Upper lobe of left lung (tissue), 6 donors: ENCODE measurements around the gene TMEM269. TPM values are rescaled to one million over a fixed set of nuclear protein-coding genes. Genes with fewer than 3 reads are reported as not detected.

Source experiments
- ATAC-seq, 2 donors: fragments of 200-7000 bp; cut with Tn5 transposase; one replicate each; pipeline ENCODE4 v1.9.1; 2022; ENCODE audit warnings: mild to moderate bottlenecking in 2 of 2, moderate library complexity in 2 of 2; ENCODE audit not compliant: low FRiP score in 2 of 2
- DNase-seq, 2 donors: peaks; one replicate each; pipeline ENCODE4 v3.0.0-alpha.2; 2019 to 2020
- H3K27ac ChIP-seq, 4 donors: fragments of 200-600 bp; sonication (generic); one replicate each; pipeline ENCODE4 v1.5.1; 2016 to 2019
- H3K27me3 ChIP-seq, 4 donors: fragments of 200-600 bp; sonication (generic); one replicate each; pipeline ENCODE4 v1.5.1; 2017 to 2019
- H3K36me3 ChIP-seq, 4 donors: fragments of 200-600 bp; sonication (generic); one replicate each; pipeline ENCODE4 v1.5.1; 2016 to 2019
- H3K4me1 ChIP-seq, 4 donors: fragments of 200-600 bp; sonication (generic); one replicate each; pipeline ENCODE4 v1.5.1; 2018 to 2019
- H3K4me3 ChIP-seq, 4 donors: fragments of 200-600 bp; sonication (generic); one replicate each; pipeline ENCODE4 v1.5.1; 2017 to 2019; ENCODE audit warnings: mild to moderate bottlenecking in 2 of 4, moderate library complexity in 1 of 4
- H3K9me3 ChIP-seq, 4 donors: fragments of 200-600 bp; sonication (generic); one replicate each; pipeline ENCODE4 v1.5.1; 2018 to 2019
- EP300 ChIP-seq, 4 donors: sonication (generic); formaldehyde crosslinking; IDR thresholded peaks; one replicate each; pipeline ENCODE4 v1.5.1; 2017; ENCODE audit warnings: antibody characterized with exemption in 4 of 4, control low read depth in 2 of 4
- POLR2A ChIP-seq, 4 donors: fragments of 450-650 bp; IDR thresholded peaks; one replicate each; pipeline ENCODE4 v1.5.1; 2016 to 2017; ENCODE audit warnings: antibody characterized with exemption in 4 of 4, mild to moderate bottlenecking in 2 of 4
- POLR2AphosphoS5 ChIP-seq, 2 donors: sonication (generic); formaldehyde crosslinking; IDR thresholded peaks; one replicate each; pipeline ENCODE4 v1.5.1; 2017; ENCODE audit warnings: antibody characterized with exemption in 2 of 2
- WGBS, 2 donors: methylation state at CpG; one replicate each; pipeline ENCODE4 v1.1.5; 2017 to 2018; 5-methylcytosine and 5-hydroxymethylcytosine counted together
- total RNA-seq, 6 donors: library from RNA; depleted of rRNA in 4 of 6; stranded (reverse); fragments of >200 nt in 4 of 6; gene quantifications; one replicate each; pipeline versions ENCODE4 v1.1.0 to v1.2.1, GENCODE V29; 2016 to 2021
- TF ChIP-seq, protein P1 (sequence below), 6 experiments: fragments of 450-650 bp in 4 of 6; fragments of 200-600 bp in 2 of 6; sonication (generic) in 2 of 6; IDR thresholded peaks; one replicate each; pipeline ENCODE4 v1.5.1; 2016 to 2019; ENCODE audit warnings: antibody characterized with exemption in 6 of 6
- donor health status: DM: no; HTN: no; CAD: no; lungs with moderate emphysema.
- donor health status: DM: no; HTN: yes; CAD: no; lungs with severe emphysema.

Gene TMEM269
- total RNA-seq, 6 donors from 2014 or later: 0.07 to 2.1 (median 0.14) TPM; not detected in 2

DNA sequence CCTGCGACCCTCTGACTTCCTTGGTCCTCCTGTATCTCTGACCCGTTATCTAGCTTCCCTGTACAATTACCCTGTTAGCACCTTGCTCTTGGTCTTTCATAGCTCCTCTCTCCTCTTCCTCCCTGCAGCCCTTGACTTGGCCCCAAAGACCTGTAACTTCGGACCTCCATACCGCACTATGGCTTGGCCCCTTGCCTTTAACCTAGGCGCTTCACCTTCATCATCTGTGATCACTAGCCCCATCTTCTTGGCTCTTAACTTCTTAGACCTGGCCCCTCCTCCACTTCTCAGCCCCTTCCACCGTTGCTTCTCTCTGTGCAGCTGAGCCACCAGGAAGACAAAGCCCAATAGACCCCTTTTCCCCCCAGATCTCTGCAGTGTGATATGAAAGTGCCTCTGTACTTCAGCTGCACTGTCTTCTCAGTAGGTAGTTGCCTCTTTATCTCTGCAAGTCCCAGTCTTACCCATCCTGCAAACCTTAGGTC is 62.4 kb downstream of the TMEM269 start:
- Histone ChIP-seq H3K4me3 (peak overlapping the region; percentile 76 to 97 (median 93)), H3K27me3 (no peaks in the 10 kb centered on the region), H3K36me3 (peaks cover 10 to 31% (median 18%) of the 10 kb centered on the region in 4 donors), H3K27ac (peak overlapping the region in 3 of 4 donors; percentile 81 to 95 (median 92)), H3K4me1 (peaks cover 13 to 24% (median 16%) of the 10 kb centered on the region in 4 donors), H3K9me3 (no peaks in the 10 kb centered on the region)
- ATAC-seq (no peak), DNase-seq (no peak)
- 4 to 5% methylated on average over 6 of the region's 6 CpGs for WGBS, 2 donors
- TF ChIP-seq POLR2AphosphoS5 (IDR thresholded peaks at IDR 0.05) (no peak), POLR2A (IDR thresholded peaks at IDR 0.05) (no peak), EP300 (IDR thresholded peaks at IDR 0.05) (no peak)
- TF ChIP-seq, protein P1, sequence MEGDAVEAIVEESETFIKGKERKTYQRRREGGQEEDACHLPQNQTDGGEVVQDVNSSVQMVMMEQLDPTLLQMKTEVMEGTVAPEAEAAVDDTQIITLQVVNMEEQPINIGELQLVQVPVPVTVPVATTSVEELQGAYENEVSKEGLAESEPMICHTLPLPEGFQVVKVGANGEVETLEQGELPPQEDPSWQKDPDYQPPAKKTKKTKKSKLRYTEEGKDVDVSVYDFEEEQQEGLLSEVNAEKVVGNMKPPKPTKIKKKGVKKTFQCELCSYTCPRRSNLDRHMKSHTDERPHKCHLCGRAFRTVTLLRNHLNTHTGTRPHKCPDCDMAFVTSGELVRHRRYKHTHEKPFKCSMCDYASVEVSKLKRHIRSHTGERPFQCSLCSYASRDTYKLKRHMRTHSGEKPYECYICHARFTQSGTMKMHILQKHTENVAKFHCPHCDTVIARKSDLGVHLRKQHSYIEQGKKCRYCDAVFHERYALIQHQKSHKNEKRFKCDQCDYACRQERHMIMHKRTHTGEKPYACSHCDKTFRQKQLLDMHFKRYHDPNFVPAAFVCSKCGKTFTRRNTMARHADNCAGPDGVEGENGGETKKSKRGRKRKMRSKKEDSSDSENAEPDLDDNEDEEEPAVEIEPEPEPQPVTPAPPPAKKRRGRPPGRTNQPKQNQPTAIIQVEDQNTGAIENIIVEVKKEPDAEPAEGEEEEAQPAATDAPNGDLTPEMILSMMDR (IDR thresholded peaks at IDR 0.05): no peak

DNA sequence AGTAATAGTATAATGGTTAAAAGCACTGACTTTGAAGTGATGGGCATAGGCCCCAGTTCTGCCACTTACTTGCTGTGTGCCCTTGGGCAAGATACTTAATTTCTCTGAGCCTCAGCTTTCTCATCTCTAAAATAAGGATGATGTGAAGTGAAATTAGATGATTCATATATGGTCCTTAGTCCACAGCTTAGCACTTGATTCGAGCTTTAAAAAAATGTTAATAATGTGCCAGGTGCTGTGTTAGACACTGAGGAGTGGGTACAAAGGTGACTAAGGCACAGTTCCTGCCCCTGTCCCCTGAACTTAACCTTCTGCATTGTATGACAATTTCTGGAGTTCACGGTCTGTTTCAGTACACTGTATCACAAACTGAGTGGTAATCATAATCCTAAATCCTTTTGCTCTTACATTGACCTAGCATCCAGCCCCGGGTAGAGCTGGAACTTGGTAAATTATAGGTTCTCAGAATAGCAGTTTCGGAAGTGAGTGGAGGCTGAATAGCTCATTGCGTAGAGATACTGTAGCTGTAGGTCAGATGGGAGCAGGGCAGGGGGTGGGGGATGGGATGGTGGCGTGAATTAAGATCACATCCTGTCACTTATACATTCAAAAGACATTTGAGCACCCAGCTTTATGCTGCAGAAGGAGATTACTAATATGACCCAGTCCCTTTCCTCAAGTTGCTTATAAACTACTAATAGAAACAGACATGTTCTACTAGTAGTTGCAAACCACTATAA is 63.1 kb downstream of the TMEM269 start:
- Histone ChIP-seq H3K4me3 (peak overlapping the region in 1 of 4 donors; percentile 90), H3K4me1 (peaks cover 13 to 24% (median 16%) of the 10 kb centered on the region in 4 donors), H3K27me3 (no peaks in the 10 kb centered on the region), H3K27ac (no peak overlapping the region), H3K9me3 (no peaks in the 10 kb centered on the region), H3K36me3 (peaks cover 10 to 27% (median 15%) of the 10 kb centered on the region in 4 donors)
- DNase-seq (no peak), ATAC-seq (no peak)
- TF ChIP-seq EP300 (IDR thresholded peaks at IDR 0.05): no peak
- TF ChIP-seq, protein P1 (IDR thresholded peaks at IDR 0.05): no peak
- TF ChIP-seq POLR2AphosphoS5 (IDR thresholded peaks at IDR 0.05): no peak
- TF ChIP-seq POLR2A (IDR thresholded peaks at IDR 0.05): no peak
- 72 to 81% methylated on average over 6 of the region's 6 CpGs for WGBS, 2 donors

DNA sequence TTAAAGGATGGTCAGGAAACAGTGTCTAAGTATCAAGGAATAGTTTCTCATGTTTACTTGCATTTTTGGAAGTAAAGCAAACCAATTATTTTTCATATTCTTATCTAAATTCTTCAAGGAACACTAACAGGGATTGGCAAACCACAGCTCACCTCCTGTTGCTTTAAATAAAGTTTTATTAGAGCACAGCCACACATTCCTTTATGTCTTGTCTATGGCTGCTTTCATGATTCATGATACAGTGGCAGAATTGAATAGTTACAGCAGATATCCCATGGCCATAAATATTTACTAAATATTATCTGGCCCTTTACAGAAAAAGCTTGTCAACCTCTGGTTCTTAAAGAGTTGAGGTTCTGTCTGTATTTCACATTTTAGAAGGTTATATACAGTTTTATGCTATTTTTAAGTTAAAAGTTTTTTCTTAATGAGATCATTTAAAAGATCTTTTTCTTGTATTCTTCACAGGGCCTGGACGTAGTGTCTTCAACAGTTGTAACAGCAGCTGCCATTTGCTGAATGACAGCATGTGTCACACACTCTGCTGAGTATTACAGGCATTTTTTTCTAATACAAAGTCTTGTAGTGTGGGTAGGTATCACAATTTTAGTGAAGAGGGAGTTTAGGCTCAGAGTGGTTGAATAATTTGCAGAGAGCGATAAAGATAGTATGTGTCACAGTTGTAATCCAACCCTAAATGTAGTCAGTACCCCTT is 64.2 kb downstream of the TMEM269 start:
- no peaks in the 10 kb centered on the region for H3K27me3 ChIP-seq
- no peak overlapping the region for H3K27ac ChIP-seq
- TF ChIP-seq POLR2A (IDR thresholded peaks at IDR 0.05) (no peak), EP300 (IDR thresholded peaks at IDR 0.05) (no peak), POLR2AphosphoS5 (IDR thresholded peaks at IDR 0.05) (no peak)
- TF ChIP-seq, protein P1 (IDR thresholded peaks at IDR 0.05): no peak
- ATAC-seq: no peak
- peaks cover 13 to 24% (median 16%) of the 10 kb centered on the region in 4 donors for H3K4me1 ChIP-seq
- no peak overlapping the region for H3K4me3 ChIP-seq
- no peak for DNase-seq
- peaks cover 10 to 22% (median 13%) of the 10 kb centered on the region in 4 donors for H3K36me3 ChIP-seq
- WGBS, 2 donors: 88 to 99% methylated on average over 2 of the region's 2 CpGs
- H3K9me3 ChIP-seq: no peaks in the 10 kb centered on the region

DNA sequence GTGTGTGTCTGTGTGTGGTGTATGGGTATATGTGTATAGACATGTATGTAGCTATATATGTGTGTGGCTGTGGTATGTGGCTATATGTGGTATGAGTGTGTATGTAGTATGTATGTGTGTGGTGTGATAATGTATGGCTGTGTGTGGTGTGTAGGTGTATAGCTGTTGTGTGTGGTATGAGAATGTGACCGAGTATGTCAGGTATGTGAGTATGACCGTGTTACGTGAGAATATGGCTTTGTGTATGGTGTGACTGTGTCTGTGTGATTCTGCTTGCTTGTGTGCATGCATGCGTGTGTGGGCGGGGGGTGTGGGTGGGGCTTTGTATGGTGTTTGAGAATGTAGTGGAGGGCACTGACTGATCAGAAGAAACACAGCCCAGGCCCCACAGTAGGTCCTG is 65.2 kb downstream of the TMEM269 start:
- ATAC-seq (no peak), DNase-seq (no peak)
- H3K36me3 ChIP-seq: peaks cover 10 to 22% (median 13%) of the 10 kb centered on the region in 4 donors
- H3K4me1 ChIP-seq: peaks cover 13 to 19% (median 16%) of the 10 kb centered on the region in 4 donors
- 94% methylated on average over 5 of the region's 5 CpGs for WGBS, 2 donors
- TF ChIP-seq POLR2AphosphoS5 (IDR thresholded peaks at IDR 0.05) (no peak), EP300 (IDR thresholded peaks at IDR 0.05) (no peak), POLR2A (IDR thresholded peaks at IDR 0.05) (no peak)
- TF ChIP-seq, protein P1 (IDR thresholded peaks at IDR 0.05): no peak
- no peaks in the 10 kb centered on the region for H3K9me3 ChIP-seq
- H3K4me3 ChIP-seq: no peak overlapping the region
- no peak overlapping the region for H3K27ac ChIP-seq
- no peaks in the 10 kb centered on the region for H3K27me3 ChIP-seq

Other genes with a start within 250 kb of the TMEM269 start
- 10 to 100 TPM; 18.2 to 50.3 (median 29.1) TPM for gene PPIH, start 126.6 kb upstream of the TMEM269 start, total RNA-seq
- gene YBX1, start 102.6 kb upstream of the TMEM269 start, total RNA-seq: 100 to 1,000 TPM; 309 to 564 (median 516) TPM
- gene CLDN19, start 44.8 kb upstream of the TMEM269 start, total RNA-seq: not detected
- 10 to 100 TPM; 21.0 to 58.7 (median 35.3) TPM for gene P3H1, start 18.0 kb upstream of the TMEM269 start, total RNA-seq
- gene C1orf50, start 17.7 kb upstream of the TMEM269 start, total RNA-seq: 1 to 10 TPM in 5 of 6 donors, under 1 TPM in 1; 0.55 to 7.4 (median 2.5) TPM
- 10 to 100 TPM; 11.6 to 41.9 (median 14.9) TPM for gene ERMAP, start 32.1 kb downstream of the TMEM269 start, total RNA-seq
- gene SVBP, start 32.4 kb downstream of the TMEM269 start, total RNA-seq: 10 to 100 TPM in 5 of 6 donors, 1 to 10 TPM in 1; 5.9 to 32.5 (median 15.4) TPM
- gene ZNF691, start 61.6 kb downstream of the TMEM269 start, total RNA-seq: 10 to 100 TPM in 2 of 6 donors, 1 to 10 TPM in 4; 7.0 to 17.8 (median 9.4) TPM
- 10 to 100 TPM in 3 of 6 donors, 1 to 10 TPM in 3; 6.3 to 24.3 (median 10.5) TPM for gene SLC2A1, start 173.9 kb downstream of the TMEM269 start, total RNA-seq